ENCODE measurements around the gene ENPP6.

The ENPP6 gene

DNA sequence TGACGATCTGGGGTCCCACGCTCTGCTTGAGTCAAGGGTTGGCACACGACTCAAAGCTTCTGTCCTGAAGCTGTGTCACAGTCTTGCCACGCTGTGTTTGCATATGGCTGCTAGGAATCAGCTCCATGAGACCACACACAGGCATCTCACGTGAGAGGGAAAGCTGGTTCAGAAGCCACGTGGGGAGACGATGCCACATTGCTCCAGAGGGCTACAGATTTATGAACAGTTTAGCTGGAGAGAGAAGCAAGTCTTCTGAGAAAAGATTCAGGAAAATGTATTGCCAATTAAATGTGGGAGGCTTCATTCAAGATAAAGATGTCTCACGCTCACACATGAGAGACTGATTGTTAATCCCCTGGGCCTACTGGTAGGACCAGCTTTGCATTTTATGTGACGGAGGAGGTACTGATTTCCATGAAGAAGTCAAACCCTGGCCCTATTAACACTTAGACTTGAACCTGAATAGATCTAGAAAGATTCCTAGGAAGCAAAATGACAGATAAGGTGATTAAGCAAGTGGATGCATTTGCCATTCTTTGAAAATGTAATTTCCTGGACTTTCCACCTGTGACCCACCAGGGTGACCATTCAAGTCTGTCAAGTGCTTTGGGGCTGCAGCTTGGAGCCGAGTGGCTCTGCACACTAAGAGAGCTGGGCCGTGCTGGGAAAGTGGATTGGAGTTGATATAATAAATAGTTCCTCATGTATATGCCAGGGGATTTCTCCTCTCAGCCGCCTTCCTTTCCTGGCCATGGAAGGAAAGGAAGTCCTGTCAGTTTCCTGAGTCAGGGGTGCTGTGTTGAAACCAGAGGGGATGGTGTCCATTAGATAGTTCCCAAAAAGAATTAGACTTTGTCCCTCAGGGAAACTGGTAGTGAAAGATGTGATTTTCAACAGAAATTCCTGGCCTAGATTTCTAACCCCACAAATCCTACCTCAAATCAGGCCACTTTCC, 29.0 kb downstream of the ENPP6 start:
- DNase-seq: no peak

DNA sequence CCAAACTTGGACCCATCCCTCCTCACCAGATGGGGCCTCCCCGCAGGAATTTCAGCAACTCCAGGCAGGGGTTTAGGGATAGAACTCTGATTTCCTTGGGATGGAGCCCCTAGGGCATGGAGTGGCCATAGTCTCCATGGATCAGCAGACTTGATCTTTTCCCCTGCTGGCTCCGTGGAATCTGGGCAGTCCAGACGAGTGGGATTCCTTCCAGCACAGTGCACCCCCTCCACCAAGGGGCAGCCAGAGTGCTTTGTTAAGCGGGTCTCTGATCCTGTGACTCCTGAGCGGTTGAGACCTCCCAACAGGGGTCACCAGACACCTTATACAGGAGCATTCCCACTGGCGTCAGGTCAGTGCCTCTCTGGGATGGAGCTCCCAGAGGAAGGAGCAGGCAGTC, 40.4 kb downstream of the ENPP6 start:
- DNase-seq: no peak

DNA sequence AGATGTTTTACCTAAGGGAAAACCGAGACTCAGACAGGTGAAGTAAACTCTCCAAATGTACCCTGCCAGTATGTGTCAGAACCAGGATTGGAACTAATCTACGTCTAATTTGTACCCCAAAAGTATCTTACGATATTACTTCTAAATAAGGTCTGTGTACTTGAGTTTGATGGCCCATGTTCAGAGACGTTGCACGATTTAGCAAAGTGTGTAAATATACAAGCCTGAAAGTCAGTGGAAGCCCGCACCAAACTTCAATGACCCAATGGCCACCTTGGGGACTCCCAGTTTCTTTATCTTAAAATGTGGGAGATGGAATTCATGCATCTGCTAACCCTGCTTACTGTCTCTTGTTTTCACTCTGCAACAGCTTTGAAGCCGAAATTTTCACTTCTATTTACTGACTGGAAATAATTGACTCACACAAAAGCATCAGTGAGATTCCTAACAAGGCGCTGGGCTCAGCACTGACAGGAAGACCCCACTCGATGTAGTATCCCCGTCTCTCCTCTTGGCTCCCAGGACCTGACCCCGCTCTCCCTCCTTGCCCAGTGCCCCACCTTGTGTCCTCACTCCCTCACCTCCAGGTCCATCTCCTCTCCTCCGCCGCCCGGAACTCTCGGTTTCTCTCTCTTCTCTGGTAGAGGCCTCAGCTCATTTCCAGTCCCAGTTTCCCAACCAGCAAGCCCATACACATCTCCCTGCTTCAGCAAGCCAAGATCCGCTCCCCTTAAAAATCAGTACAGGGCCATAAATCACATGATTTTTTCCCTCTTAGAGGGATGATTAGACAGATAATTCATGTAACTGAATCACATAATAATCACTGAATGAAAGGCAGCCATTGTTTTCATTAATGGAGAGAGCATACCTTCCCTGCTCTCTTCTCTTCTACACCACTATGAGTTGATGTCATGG, 42.8 kb downstream of the ENPP6 start:
- no peak for DNase-seq

DNA sequence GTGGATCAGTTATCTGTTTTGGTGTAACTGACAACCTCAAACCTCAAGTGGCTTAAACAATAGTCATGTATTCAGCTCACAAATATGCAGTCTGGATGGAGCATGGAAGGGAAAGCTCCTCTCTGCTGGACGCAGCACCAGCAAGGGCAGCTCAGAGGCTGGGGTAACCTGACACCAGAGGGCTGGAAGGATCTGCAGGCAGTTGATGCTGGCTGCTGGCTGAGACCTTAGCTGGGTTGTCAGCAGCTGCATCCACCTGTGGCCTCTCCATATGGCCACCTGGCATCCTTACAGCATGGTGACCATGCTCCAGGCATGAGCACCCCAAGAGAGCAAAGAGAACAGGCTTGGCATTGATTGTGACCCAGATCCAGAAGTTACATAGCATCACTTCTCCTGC, 46.7 kb downstream of the ENPP6 start:
- DNase-seq: no peak

DNA sequence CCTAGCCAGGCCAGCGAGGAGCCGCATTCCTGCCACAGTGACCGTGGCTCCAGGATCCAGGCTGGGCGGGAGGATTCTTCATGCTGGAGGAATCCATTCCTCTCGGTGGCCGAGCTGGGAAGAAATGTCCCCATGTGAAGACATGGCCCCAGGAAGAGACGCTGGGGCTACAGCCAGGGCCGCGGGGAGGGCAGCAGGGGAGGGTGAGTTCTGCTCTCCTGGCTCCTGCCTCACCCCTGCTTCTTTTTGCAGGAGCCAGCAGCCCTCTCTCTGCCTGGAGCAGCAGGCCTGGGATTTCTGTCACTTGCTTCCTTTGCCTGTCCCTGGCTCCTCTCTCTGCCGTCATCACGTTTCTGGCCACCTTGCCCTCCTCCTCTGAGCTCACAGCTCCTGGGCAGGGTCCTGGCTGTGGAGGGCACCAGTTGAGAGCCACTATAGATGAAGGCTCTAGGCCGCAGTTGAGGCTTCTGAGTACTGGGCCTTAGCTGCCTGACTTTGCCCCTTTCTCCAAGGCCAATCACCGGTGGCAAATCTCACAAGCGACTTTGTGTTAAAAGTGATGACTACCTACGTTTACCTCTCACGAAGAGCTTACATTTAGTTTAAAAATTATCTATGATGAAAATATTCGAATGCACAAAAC, 48.3 kb downstream of the ENPP6 start:
- DNase-seq: no peak

DNA sequence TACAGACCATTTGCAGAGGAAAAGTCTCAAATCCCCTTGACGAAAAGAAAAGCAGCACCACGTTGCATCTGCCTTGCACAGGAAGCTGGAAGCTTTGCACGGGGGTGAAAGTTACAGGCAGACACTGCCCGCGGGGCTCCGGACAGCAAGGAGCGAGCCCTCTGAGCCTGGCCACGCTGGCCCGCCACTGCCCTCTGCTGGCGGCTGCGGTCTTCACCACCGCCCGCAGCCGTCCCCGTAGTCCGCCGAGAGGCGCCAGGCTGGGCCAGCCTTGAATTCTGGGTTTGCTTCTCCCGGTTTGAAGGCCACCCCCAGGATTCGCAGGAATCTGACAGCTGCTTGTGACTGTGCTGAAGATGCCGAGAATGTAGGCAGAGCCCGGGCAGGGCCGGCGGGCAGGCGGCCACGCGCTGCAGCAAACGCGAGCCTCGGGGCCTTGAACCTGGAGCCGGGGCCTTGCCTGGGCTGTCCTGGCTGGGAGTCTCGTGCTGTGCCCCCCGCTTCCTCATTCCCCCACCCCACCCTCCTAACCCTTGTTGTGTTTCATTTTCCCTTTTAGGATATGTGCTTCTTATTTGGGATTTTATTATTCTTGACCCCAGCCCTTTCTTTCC, 49.2 kb downstream of the ENPP6 start:
- DNase-seq: peak; percentile 31 to 41

DNA sequence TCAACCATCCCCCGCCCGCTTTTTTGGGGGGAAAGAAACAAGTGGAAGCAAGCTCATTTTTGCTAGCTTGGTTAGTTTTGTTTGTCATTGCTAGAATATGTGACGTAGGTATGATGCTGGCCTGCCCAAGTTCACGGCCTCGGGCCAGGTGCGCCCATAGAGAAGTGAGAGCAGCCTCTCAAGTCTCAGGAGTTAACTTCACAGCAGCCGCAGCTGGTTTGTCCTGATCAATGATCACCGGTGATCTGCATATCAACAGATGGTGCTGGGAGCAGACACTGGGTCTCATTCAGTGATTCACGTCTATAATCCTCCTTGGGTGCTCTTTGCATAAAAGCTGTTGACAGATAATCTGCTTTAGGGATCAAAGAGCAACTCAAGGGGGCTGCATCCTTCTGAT, 50.1 kb downstream of the ENPP6 start:
- no peak for DNase-seq

DNA sequence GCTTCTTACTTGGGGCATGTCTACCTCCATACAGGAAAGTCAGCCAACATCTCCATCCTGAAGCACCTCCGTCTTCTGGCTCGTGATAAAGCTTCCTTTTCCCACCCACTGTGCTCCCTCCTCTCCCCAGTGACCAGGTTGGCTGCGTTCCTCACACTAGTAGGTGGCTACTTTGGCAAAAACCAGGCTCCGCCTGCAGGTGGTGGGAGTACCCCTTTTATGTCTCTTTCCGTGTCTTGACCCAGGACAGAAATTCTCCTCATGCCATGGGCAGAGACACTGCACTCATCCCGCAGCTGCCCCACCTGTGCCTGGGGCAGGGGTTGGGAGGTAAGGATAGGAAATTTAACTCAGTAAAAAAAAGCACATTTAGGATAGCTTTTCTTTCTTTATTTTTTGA, 50.9 kb downstream of the ENPP6 start:
- no peak for DNase-seq

DNA sequence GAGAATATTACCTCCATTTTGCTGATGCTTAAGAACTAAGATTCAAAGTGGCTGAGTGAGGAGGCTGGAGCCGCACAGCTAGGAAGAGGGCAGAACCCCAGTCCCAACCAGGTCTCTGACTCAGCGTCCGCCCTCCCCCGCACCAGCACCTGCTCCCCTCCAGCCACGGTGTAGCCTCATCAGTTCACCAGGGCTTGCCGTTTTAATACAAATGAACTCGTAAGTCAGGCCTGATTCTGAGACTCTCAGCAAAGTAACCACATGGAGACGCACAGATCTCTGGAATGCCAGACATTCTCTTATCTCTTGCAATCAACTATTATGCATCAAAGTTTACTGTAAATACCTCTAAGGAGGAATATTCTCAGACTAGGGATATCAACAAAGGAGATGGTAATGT, 52.4 kb downstream of the ENPP6 start:
- no peak for DNase-seq

DNA sequence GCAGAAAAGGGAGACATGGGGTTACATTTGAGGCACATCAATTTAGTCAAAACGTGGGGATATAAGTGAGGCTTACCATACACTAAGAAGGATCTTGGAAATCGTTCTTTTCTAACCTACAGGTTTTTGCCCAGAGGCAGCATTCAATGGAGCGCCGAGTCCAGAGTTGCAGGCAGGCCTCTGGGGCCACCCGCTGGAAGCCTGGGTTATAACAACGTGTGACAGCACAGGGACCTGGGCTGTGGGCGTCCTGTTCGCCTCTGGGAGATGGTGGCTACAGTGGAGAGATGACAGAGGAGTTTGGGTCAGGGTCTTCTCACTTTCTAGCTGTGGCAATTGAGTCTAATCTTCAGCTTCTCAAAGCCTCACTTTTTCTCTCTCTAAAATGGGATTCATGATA, 53.9 kb downstream of the ENPP6 start:
- DNase-seq: peak in 1 of 2 donors; percentile 7

DNA sequence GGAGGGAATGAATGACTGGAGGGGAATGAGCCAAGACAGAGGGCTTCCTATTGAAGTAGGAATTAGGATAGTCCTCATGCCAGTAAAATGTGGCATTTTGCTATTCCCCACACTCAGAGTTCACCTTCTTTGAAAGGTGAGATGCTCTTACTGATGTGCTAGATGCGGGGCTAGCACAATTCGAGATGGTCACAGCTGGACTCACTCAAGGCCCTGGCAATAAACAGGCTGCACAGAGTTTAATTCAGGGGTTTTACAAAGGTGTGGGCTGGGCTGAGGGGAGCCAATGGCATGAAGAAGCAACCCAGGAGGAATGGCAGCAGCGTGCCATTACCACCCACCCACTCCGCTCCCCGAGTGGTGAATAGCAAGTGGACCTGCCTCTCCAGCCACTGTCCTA, 55.1 kb downstream of the ENPP6 start:
- no peak for DNase-seq

DNA sequence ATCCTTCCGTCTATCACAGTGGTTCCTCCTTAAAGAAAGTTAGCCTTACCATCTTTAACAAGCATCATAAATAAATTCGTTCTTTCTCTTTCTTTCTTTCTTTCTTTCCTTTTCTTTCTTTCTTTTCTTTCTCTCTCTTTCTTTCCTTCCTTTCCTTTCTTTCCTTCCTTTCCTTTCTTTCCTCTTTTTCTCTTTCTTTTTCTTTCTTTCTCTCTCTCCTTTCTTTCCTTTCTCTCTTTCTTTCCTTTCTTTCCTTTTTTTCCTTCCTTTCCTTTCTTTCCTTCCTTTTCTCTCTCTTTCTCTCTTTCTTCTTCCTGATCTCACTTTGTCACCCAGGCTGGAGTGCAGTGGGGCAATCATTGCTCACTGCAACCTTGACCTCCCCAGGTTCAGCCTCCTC, 60.4 kb downstream of the ENPP6 start:
- no peak for DNase-seq

DNA sequence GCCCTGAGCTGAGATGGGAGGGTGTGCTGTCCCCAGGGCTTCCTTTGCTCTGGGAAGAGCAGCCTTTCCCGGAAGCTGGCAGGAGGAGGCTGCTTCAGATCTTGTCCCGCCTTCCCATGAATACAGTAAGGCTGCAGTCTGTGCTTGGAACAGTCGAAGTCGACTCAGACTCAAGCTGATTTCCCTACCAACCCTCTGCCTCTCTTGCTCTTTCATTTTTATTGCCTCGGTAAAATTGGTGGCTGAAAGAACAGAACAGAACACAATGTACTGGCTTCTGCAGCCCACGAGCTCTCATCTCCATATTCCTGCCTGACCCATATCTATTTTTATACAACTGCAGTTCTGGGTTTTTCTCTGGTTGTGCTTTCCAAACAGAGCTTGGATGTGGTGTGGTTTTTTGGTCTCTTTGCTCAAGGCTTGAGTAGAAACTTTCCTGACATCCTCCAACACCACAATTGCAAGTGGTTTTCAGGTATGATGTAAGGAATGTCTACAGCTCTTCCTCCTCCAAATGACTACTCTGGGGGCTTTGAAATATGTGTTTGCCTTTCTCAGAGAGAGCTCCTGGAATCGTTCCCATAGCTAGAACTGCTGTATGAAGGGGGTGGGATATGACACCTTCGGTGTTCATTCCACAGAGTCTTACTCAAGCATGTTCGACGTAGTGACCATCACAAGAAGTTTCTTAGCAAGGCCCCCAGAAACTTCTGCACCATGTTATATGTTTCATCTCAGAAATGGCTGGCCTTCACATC, 61.3 kb downstream of the ENPP6 start:
- DNase-seq: no peak

DNA sequence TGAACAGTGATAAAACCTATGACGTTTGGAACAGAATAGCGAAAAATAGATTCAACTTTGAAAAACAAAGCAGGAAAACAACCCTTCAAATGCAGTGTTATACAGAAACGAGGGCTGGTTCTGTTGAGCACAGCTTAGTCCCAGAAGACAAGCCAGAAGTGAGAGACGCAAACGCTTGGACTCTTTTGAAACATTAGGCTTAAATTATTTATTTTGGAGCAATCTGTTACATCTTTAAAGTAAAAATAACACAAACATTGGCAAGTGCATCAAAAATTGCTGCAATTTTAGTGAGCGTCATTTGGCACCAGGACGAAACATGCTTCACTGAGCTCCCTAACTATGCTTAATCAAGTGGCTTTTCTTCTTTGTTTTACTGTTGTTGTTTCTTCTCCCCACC, 63.5 kb downstream of the ENPP6 start:
- no peak for DNase-seq

DNA sequence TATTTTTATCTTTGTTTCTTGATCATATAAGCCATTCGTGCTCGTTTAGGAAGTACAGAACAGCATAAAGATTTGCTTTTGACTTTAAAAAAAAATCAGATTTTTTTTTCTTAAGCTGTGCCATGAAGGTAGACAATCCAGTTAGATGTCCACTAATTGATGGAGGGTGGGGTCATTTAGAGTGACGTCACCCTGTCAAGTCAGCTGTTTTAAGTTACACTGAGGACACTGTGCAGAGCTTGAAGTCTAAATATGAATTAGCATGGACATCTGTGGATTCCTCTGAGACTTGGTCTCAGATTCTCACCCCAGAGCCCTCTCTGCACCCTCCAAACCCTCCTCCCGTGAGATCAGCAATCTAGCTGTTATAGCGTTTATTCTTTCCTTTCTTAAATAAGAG, 63.9 kb downstream of the ENPP6 start:
- DNase-seq: no peak

DNA sequence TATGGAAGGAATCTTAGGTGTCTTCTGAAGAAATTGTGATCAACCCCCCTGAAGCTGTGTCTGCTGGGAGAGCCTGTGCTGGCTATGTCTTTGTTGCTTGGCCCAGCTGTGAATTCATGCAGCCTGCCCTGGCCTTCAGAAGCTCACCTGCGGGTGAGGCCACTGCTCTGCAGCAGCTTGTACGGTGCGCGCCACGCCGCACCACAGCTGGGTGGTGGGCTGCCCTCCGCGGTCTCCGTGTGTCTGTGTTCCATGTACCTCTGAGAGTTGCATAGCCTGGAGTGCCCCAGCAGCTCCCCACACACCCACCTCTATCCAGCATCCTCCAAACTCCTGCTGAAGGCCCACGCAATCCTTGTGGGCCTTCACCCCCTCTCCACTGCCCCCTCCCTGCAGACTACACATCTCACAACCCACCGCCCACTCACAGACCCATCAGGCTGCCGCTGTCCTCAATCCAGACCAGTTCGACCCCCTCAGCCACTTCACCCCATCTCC, 65.6 kb downstream of the ENPP6 start:
- no peak for DNase-seq

DNA sequence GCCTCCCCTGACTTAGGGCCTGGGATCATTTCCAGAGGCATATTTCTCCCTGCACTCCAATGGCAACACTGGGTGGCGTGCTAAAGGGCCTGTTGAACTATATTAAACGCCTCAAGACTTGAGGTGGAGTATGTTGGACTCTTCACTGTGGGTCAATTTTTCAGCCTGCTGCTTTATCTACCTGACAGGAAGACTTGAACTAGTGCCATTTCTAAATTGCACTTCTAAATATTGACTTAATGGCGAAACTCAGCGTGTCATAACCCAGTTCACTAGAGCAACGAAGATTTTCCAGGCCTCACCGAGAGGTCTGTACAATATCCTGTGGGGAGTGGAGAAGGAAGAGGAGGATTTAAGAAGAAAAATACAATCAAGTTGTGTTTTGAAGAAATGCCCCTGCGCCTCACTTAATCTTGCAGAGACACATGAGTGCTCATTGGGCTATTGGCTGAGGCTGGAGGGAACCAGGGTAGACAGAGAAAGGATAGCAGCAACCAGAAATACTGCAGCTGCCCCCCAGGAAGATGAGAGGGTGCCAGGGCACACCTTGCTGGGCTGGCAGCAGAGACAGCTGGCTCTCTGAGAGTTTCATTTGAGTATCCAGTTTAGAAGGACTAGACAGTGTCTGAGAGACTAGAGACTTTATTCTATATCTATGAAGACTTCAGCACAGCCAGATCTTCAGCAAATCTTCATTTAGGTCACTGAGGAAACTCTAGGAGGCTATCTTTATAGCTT, 67.4 kb downstream of the ENPP6 start:
- DNase-seq: no peak

DNA sequence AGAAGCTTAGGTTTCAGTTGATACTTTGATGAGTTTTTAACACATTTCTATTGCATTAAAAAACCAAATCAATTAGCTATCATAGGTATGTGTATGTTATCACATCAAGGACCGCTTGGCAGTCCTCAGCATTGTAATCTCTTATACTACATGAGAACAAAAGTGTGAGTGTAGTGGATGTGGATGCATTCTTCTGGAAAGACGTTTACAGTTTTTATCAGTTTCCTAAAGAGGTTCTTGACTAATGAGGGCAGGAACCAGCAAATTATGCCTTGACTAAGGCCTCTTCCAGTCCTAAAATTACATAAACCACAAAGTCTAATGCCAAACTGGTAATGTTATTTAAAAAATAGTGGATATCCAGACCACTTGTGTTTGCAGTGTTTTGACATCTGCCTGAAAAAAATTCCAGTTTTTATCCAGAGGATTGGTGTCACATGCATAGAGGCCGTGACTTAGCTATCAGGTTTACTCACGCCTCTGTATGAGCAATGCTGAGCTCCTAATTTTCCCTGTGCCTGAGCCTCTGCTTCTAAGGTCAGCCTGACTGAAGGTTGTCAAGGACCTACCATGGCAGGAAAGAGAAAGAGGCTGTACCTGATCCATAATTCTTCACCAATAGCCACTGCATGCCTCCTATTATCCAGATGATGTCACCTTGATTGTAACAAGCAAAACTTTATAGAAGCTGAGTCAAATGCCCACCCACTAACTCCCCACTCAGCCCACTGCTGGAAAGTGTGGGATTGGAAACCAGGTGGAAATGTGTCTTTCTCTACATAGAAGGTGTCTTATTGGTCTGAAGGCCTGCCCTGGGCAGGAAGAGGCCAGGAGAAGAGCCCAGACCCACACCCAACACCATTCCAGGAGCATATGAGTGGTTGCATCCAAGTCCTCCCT, 68.7 kb downstream of the ENPP6 start:
- DNase-seq: no peak

DNA sequence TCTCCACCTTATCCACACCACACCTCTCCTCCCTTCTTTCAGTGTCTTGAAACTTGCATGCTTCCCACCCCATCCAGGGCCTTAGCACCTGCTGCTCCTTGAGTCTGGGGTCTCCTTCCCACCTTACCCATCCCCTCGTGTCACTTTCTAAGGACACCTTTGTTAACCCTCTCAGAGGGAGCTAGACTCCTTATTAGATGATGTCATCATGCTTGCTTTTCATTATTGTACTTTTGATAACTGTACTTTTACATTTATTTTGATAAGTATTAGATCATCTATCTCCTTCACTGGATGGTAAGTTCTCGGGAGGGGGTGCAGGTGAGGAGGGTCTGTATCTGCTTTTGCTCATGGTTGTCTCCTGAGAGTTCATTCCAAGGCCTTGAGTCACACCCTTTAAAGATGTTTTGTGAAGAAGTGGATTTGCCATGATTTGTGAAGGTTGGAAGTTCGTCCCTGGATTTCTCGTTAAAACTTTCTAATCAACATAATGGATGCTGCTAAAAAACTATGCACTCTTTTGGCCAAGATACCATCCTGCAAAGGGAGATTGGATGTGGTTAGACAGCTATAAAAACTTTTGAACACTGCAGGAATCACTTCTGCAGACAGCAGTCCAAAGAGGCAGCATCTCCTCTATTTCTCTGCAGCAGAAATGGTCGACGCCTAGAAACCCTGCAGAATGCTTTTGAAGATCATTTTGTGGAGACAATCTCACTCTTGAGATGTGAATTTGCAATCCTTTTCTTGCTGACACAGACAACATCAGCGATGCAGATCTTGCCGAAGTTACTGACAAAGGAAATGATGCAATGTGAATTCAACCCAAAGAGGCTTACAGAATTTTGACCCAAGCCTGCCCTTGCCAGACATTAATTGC, 69.6 kb downstream of the ENPP6 start:
- no peak for DNase-seq

Data from CD4-positive, alpha-beta T cell treated with Interferon alpha-2 for 1 hour (primary cell).